Vagina (tissue), 2 donors: ENCODE measurements around the gene ARPC2. TPM values are rescaled to one million over a fixed set of nuclear protein-coding genes. Genes with fewer than 3 reads are reported as not detected.

Experiments
- DNase-seq, 2 donors: peaks; one replicate each; pipeline ENCODE4 v3.0.0-alpha.2; 2017; ENCODE audit errors: extremely low spot score in 2 of 2
- H3K27ac ChIP-seq: fragments of 200-600 bp; sonication (generic); one replicate; pipeline ENCODE4 v1.5.1; 2019
- H3K27me3 ChIP-seq: fragments of 200-600 bp; sonication (generic); one replicate; pipeline ENCODE4 v1.5.1; 2019
- H3K36me3 ChIP-seq, 2 donors: fragments of 200-600 bp; sonication (generic); one replicate each; pipeline ENCODE4 v1.5.1; 2017 to 2019
- H3K4me1 ChIP-seq: fragments of 200-600 bp; sonication (generic); one replicate; pipeline ENCODE4 v1.5.1; 2019
- H3K4me3 ChIP-seq, 2 donors: fragments of 200-600 bp; sonication (generic); 1 replicate in 1 of 2; 2 replicates in 1 of 2; pipeline ENCODE4 v1.5.1; 2016 to 2019
- H3K9me3 ChIP-seq: fragments of 200-600 bp; sonication (generic); one replicate; pipeline ENCODE4 v1.5.1; 2019
- CTCF ChIP-seq, 3 experiments: fragments of 450-650 bp in 2 of 3; fragments of 200-600 bp in 1 of 3; sonication (generic) in 1 of 3; IDR thresholded peaks; one replicate each; pipeline ENCODE4 v1.5.1; 2017 to 2019; ENCODE audit warnings: antibody characterized with exemption in 3 of 3, mild to moderate bottlenecking in 2 of 3, moderate library complexity in 2 of 3
- POLR2A ChIP-seq, 2 donors: fragments of 450-650 bp; IDR thresholded peaks; one replicate each; pipeline ENCODE4 v1.6.1; 2017; ENCODE audit warnings: antibody characterized with exemption in 2 of 2, mild to moderate bottlenecking in 2 of 2, moderate library complexity in 2 of 2
- POLR2AphosphoS5 ChIP-seq, 2 donors: sonication (generic); formaldehyde crosslinking; IDR thresholded peaks; one replicate each; pipeline ENCODE4 v1.9.0; 2017; ENCODE audit warnings: antibody characterized with exemption in 2 of 2, mild to moderate bottlenecking in 2 of 2, low read depth in 1 of 2; ENCODE audit not compliant: insufficient read depth in 1 of 2
- intact Hi-C: fragments of 100-400 bp; cut with DNase I; formaldehyde crosslinking; loops from one replicate; pipeline ENCODE4 v1.15.1; 2023
- microRNA-seq: library from miRNA; unstranded; fragments of <30 nt; microRNA quantifications from one replicate; pipeline ENCODE4, GENCODE V29; 2017; ENCODE audit warnings: borderline number of aligned reads, borderline replicate concordance
- total RNA-seq: library from RNA; depleted of rRNA; stranded (reverse); fragments of >200 nt; gene quantifications from one replicate; pipeline ENCODE4 v1.2.3, GENCODE V29; 2016

The ARPC2 gene
- total RNA-seq, 1 donor from 2014 or later: 284 TPM

- H3K9me3 ChIP-seq: no peaks in the 10 kb centered on the region
- TF ChIP-seq POLR2A (IDR thresholded peaks at IDR 0.05): no peak
- TF ChIP-seq POLR2AphosphoS5 (IDR thresholded peaks at IDR 0.05; ENCODE audit: insufficient read depth in 1 of 2, low read depth in 1 of 2): no peak
- TF ChIP-seq CTCF (IDR thresholded peaks at IDR 0.05): no peak
- peaks cover 27% of the 10 kb centered on the region for H3K4me1 ChIP-seq
- intact Hi-C loops: loop anchor here (5.0 kb wide), 1 partner anchor 57 kb away; the partner anchor contains the start of gene CATIP
- H3K27me3 ChIP-seq: no peaks in the 10 kb centered on the region
- H3K4me3 ChIP-seq: no peak overlapping the region
- no peak for DNase-seq
- H3K27ac ChIP-seq: no peak overlapping the region
- no peaks in the 10 kb centered on the region for H3K36me3 ChIP-seq
Observed at GRCh38 chr2:218300141-218300540, 83.2 kb downstream of the ARPC2 start.

GRCh38 chr2:218301176-218301819 lies 84.3 kb downstream of the ARPC2 start:
- Histone ChIP-seq H3K4me1 (peaks cover 21% of the 10 kb centered on the region), H3K27ac (no peak overlapping the region), H3K27me3 (no peaks in the 10 kb centered on the region), H3K9me3 (no peaks in the 10 kb centered on the region), H3K36me3 (no peaks in the 10 kb centered on the region), H3K4me3 (no peak overlapping the region)
- intact Hi-C loops: loop anchor here (5.0 kb wide), 1 partner anchor 56 kb away; the partner anchor contains the start of gene CATIP
- DNase-seq: no peak
- TF ChIP-seq POLR2A (IDR thresholded peaks at IDR 0.05) (no peak), POLR2AphosphoS5 (IDR thresholded peaks at IDR 0.05; ENCODE audit: insufficient read depth in 1 of 2, low read depth in 1 of 2) (peak in 1 of 2 donors; percentile 84), CTCF (IDR thresholded peaks at IDR 0.05) (peak; percentile 89 to 98 (median 91))

Small RNAs within 50 kb of the gene (microRNA-seq; reads per million reads assigned to microRNA genes)
- gene MIR6513: 6.7 reads per million, percentile 13 among the genes with 10 or more reads in this experiment

Other genes starting within 250 kb of the ARPC2 start
- gene TNS1, start 214.2 kb upstream of the ARPC2 start, total RNA-seq: 216 TPM
- not detected for gene RUFY4, start 147.9 kb upstream of the ARPC2 start, total RNA-seq
- gene CXCR2, start 91.2 kb upstream of the ARPC2 start, total RNA-seq: 6.4 TPM
- gene CXCR1, start 50.2 kb upstream of the ARPC2 start, total RNA-seq: 0.49 TPM
- 8.1 TPM for gene GPBAR1, start 43.8 kb downstream of the ARPC2 start, total RNA-seq
- 106 TPM for gene AAMP, start 52.9 kb downstream of the ARPC2 start, total RNA-seq
- 28.7 TPM for gene PNKD, start 53.3 kb downstream of the ARPC2 start, total RNA-seq
- 232 TPM for gene TMBIM1, start 75.3 kb downstream of the ARPC2 start, total RNA-seq
- gene CATIP, start 139.7 kb downstream of the ARPC2 start, total RNA-seq: not detected
- 36.6 TPM for gene SLC11A1, start 165.1 kb downstream of the ARPC2 start, total RNA-seq
- 103 TPM for gene CTDSP1, start 182.7 kb downstream of the ARPC2 start, total RNA-seq
- gene VIL1, start 201.9 kb downstream of the ARPC2 start, total RNA-seq: not detected